WTC11 (cell line): ENCODE measurements around the gene PPP1R37. TPM values are rescaled to one million over a fixed set of nuclear protein-coding genes. Genes with fewer than 3 reads are reported as not detected.

ENCODE experiments used
- CREM ChIP-seq: sonication (generic); formaldehyde crosslinking; IDR thresholded peaks from 2 replicates; pipeline ENCODE4 v1.8.1; 2022; ENCODE audit warnings: mild to moderate bottlenecking, missing genetic modification reagents, moderate library complexity
- ELF4 ChIP-seq: sonication (generic); formaldehyde crosslinking; IDR thresholded peaks from 2 replicates; pipeline ENCODE4 v1.8.1; 2022; ENCODE audit warnings: low read depth, mild to moderate bottlenecking, moderate library complexity, missing genetic modification reagents
- ETV6 ChIP-seq: sonication (generic); formaldehyde crosslinking; IDR thresholded peaks from 2 replicates; pipeline ENCODE4 v1.8.1; 2022; ENCODE audit warnings: mild to moderate bottlenecking, missing genetic modification reagents
- FOXJ3 ChIP-seq: sonication (generic); formaldehyde crosslinking; IDR thresholded peaks from 2 replicates; pipeline ENCODE4 v1.9.0; 2021; ENCODE audit warnings: missing genetic modification reagents, mild to moderate bottlenecking, borderline replicate concordance
- FOXK1 ChIP-seq: sonication (generic); formaldehyde crosslinking; IDR thresholded peaks from 2 replicates; pipeline ENCODE4 v1.8.0; 2022; ENCODE audit warnings: mild to moderate bottlenecking, moderate library complexity, missing genetic modification reagents
- GTF2I ChIP-seq: fragments of 250-450 bp; sonication (Bioruptor Pico); conservative IDR thresholded peaks from 2 replicates; pipeline ENCODE4 v1.4.0; 2021; ENCODE audit warnings: mild to moderate bottlenecking
- MYBL2 ChIP-seq: sonication (generic); formaldehyde crosslinking; IDR thresholded peaks from 2 replicates; pipeline ENCODE4 v1.8.1; 2023; ENCODE audit warnings: mild to moderate bottlenecking, moderate library complexity, missing genetic modification reagents
- NFE2L1 ChIP-seq: sonication (generic); formaldehyde crosslinking; IDR thresholded peaks from 2 replicates; pipeline ENCODE4 v1.8.1; 2023; ENCODE audit warnings: missing genetic modification reagents
- OVOL2 ChIP-seq: fragments of 250-450 bp; sonication (Bioruptor Pico); IDR thresholded peaks from 2 replicates; pipeline ENCODE4 v1.9.0; 2021; ENCODE audit warnings: mild to moderate bottlenecking, borderline replicate concordance
- SMAD3 ChIP-seq: sonication (generic); formaldehyde crosslinking; IDR thresholded peaks from 2 replicates; pipeline ENCODE4 v1.8.0; 2022; ENCODE audit warnings: missing genetic modification reagents, mild to moderate bottlenecking, borderline replicate concordance
- TEAD4 ChIP-seq: sonication (generic); formaldehyde crosslinking; IDR thresholded peaks from 2 replicates; pipeline ENCODE4 v1.8.0; 2022; ENCODE audit warnings: mild to moderate bottlenecking, missing genetic modification reagents
- ZNF416 ChIP-seq: fragments of 250-450 bp; sonication (Bioruptor Pico); IDR thresholded peaks from 2 replicates; pipeline ENCODE4 v1.9.0; 2021; ENCODE audit warnings: mild to moderate bottlenecking, inconsistent platforms
- total RNA-seq: library from RNA; stranded (reverse); gene quantifications from 3 replicates; pipeline ENCODE4 v1.2.3, GENCODE V29; 2021
- TF ChIP-seq, protein P1 (sequence below): sonication (generic); formaldehyde crosslinking; IDR thresholded peaks from 2 replicates; pipeline ENCODE4 v1.8.0; 2023; ENCODE audit warnings: missing genetic modification reagents, mild to moderate bottlenecking, borderline replicate concordance
- TF ChIP-seq, protein P2 (sequence below): sonication (generic); formaldehyde crosslinking; IDR thresholded peaks from 2 replicates; pipeline ENCODE4 v1.8.0; 2022; ENCODE audit warnings: mild to moderate bottlenecking, missing genetic modification reagents
- TF ChIP-seq, protein P3 (sequence below): sonication (generic); formaldehyde crosslinking; IDR thresholded peaks from 2 replicates; pipeline ENCODE4 v1.8.1; 2023; ENCODE audit warnings: mild to moderate bottlenecking, missing genetic modification reagents, moderate library complexity
- TF ChIP-seq, protein P4 (sequence below): fragments of 200-600 bp; IDR thresholded peaks from 2 replicates; pipeline ENCODE4 v1.8.0; 2022; ENCODE audit warnings: antibody characterized with exemption
- TF ChIP-seq, protein P5 (sequence below): sonication (generic); formaldehyde crosslinking; conservative IDR thresholded peaks from 2 replicates; pipeline ENCODE4 v1.8.1; 2023; ENCODE audit warnings: mild to moderate bottlenecking, low read depth, missing genetic modification reagents, moderate library complexity
- TF ChIP-seq, protein P6 (sequence below): sonication (generic); formaldehyde crosslinking; IDR thresholded peaks from 2 replicates; pipeline ENCODE4 v1.8.0; 2022; ENCODE audit warnings: mild to moderate bottlenecking, missing genetic modification reagents
- TF ChIP-seq, protein P7 (sequence below): fragments of 250-450 bp; sonication (Bioruptor Pico); conservative IDR thresholded peaks from 2 replicates; pipeline ENCODE4 v1.9.0; 2021; ENCODE audit warnings: mild to moderate bottlenecking

The PPP1R37 gene
- total RNA-seq, 1 experiment from 2014 or later: 35.4 TPM

DNA sequence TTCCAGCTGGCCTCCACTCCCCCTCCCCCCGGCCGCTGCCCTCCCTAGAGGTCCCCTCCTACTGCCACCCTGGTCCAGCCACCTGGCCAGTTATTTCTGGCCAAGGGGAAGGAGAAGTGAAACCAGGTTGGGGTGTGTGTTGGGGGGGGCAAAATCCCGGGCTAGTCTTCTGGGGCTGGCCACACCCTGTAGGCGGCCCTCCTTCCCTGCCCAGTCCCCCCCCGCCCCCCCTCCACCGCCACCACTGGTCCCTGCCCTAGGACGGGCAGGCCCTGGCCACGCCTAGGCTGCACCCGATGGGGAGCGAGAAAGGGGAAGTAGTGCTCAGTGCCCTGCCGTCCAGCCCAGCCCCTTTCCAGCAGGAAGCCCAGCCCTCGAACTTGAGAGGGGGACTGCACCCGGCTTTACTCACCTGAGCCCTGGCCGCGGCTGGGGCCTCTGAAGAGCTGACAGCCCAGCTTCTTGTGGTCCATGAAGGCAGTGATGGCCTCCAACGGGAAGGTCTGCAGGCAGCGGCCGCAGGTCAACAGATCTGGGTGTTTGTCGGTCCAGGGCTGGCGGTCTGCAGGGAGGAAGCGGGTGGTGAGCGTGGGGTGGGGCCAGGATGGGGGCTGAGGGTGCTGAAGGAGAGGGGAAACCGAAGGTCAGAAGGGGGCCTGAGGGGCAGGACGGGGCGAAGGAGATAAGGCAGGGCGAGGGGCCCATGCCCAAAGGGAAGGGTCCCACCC is 17.5 kb upstream of the PPP1R37 start (continued):
- TF ChIP-seq, protein P1, sequence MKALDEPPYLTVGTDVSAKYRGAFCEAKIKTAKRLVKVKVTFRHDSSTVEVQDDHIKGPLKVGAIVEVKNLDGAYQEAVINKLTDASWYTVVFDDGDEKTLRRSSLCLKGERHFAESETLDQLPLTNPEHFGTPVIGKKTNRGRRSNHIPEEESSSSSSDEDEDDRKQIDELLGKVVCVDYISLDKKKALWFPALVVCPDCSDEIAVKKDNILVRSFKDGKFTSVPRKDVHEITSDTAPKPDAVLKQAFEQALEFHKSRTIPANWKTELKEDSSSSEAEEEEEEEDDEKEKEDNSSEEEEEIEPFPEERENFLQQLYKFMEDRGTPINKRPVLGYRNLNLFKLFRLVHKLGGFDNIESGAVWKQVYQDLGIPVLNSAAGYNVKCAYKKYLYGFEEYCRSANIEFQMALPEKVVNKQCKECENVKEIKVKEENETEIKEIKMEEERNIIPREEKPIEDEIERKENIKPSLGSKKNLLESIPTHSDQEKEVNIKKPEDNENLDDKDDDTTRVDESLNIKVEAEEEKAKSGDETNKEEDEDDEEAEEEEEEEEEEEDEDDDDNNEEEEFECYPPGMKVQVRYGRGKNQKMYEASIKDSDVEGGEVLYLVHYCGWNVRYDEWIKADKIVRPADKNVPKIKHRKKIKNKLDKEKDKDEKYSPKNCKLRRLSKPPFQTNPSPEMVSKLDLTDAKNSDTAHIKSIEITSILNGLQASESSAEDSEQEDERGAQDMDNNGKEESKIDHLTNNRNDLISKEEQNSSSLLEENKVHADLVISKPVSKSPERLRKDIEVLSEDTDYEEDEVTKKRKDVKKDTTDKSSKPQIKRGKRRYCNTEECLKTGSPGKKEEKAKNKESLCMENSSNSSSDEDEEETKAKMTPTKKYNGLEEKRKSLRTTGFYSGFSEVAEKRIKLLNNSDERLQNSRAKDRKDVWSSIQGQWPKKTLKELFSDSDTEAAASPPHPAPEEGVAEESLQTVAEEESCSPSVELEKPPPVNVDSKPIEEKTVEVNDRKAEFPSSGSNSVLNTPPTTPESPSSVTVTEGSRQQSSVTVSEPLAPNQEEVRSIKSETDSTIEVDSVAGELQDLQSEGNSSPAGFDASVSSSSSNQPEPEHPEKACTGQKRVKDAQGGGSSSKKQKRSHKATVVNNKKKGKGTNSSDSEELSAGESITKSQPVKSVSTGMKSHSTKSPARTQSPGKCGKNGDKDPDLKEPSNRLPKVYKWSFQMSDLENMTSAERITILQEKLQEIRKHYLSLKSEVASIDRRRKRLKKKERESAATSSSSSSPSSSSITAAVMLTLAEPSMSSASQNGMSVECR: 0 out of 2 replicates have a peak, but pooled peaks have one; percentile 23
- TF ChIP-seq, protein P2, sequence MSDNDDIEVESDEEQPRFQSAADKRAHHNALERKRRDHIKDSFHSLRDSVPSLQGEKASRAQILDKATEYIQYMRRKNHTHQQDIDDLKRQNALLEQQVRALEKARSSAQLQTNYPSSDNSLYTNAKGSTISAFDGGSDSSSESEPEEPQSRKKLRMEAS (CRISPR knock-in tag): 0 out of 2 replicates have a peak, but pooled peaks have one; percentile 46
- TF ChIP-seq, protein P3, sequence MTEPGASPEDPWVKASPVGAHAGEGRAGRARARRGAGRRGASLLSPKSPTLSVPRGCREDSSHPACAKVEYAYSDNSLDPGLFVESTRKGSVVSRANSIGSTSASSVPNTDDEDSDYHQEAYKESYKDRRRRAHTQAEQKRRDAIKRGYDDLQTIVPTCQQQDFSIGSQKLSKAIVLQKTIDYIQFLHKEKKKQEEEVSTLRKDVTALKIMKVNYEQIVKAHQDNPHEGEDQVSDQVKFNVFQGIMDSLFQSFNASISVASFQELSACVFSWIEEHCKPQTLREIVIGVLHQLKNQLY (CRISPR knock-in tag): no peak
- TF ChIP-seq FOXK1 (CRISPR knock-in tag) (0 out of 2 replicates have a peak, but pooled peaks have one; percentile 10), TEAD4 (no peak), NFE2L1 (CRISPR knock-in tag) (peak; percentile 28; the same call in 1 of the 2 replicates), FOXJ3 (no peak), ETV6 (CRISPR knock-in tag) (0 out of 2 replicates have a peak, but pooled peaks have one; percentile 22), MYBL2 (CRISPR knock-in tag) (no peak), OVOL2 (CRISPR knock-in tag) (no peak), ZNF416 (CRISPR knock-in tag) (no peak), CREM (no peak), GTF2I (no peak), ELF4 (CRISPR knock-in tag) (no peak), SMAD3 (CRISPR knock-in tag) (no peak)
- TF ChIP-seq, protein P4, sequence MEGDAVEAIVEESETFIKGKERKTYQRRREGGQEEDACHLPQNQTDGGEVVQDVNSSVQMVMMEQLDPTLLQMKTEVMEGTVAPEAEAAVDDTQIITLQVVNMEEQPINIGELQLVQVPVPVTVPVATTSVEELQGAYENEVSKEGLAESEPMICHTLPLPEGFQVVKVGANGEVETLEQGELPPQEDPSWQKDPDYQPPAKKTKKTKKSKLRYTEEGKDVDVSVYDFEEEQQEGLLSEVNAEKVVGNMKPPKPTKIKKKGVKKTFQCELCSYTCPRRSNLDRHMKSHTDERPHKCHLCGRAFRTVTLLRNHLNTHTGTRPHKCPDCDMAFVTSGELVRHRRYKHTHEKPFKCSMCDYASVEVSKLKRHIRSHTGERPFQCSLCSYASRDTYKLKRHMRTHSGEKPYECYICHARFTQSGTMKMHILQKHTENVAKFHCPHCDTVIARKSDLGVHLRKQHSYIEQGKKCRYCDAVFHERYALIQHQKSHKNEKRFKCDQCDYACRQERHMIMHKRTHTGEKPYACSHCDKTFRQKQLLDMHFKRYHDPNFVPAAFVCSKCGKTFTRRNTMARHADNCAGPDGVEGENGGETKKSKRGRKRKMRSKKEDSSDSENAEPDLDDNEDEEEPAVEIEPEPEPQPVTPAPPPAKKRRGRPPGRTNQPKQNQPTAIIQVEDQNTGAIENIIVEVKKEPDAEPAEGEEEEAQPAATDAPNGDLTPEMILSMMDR: no peak
- TF ChIP-seq, protein P5, sequence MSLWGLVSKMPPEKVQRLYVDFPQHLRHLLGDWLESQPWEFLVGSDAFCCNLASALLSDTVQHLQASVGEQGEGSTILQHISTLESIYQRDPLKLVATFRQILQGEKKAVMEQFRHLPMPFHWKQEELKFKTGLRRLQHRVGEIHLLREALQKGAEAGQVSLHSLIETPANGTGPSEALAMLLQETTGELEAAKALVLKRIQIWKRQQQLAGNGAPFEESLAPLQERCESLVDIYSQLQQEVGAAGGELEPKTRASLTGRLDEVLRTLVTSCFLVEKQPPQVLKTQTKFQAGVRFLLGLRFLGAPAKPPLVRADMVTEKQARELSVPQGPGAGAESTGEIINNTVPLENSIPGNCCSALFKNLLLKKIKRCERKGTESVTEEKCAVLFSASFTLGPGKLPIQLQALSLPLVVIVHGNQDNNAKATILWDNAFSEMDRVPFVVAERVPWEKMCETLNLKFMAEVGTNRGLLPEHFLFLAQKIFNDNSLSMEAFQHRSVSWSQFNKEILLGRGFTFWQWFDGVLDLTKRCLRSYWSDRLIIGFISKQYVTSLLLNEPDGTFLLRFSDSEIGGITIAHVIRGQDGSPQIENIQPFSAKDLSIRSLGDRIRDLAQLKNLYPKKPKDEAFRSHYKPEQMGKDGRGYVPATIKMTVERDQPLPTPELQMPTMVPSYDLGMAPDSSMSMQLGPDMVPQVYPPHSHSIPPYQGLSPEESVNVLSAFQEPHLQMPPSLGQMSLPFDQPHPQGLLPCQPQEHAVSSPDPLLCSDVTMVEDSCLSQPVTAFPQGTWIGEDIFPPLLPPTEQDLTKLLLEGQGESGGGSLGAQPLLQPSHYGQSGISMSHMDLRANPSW: no peak
- TF ChIP-seq, protein P6, sequence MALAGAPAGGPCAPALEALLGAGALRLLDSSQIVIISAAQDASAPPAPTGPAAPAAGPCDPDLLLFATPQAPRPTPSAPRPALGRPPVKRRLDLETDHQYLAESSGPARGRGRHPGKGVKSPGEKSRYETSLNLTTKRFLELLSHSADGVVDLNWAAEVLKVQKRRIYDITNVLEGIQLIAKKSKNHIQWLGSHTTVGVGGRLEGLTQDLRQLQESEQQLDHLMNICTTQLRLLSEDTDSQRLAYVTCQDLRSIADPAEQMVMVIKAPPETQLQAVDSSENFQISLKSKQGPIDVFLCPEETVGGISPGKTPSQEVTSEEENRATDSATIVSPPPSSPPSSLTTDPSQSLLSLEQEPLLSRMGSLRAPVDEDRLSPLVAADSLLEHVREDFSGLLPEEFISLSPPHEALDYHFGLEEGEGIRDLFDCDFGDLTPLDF (CRISPR knock-in tag): no peak
- TF ChIP-seq, protein P7, sequence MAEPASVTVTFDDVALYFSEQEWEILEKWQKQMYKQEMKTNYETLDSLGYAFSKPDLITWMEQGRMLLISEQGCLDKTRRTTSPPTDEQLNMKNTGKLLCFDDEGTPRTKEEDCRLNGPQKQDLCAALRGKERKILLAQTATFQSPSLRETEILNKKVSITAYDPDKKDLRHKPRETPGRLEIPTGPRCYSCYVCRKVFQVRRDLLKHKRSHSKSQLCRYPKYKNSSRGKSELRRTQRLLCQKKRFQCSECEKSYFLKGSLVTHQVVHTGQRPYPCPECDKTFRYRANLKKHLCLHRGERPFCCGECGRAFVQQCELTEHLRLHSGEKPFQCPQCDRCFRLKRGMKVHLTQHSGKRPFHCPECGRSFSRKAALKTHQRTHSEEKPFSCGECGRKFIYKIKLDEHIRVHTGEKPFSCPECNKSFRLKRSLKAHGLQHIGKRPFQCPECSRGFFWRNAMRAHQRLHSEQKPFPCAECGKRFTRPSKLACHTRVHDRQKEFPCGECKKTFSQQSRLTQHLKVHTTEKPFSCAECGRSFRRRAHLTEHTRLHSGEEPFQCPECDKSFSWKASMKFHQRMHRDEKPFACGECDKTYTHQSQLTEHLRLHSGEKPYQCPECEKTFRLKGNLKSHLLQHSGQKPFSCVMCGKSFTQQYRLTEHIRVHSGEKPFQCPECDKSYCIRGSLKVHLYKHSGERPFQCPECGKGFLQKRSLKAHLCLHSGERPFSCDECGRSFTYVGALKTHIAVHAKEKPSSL (CRISPR knock-in tag): no peak
